ENCODE data around the gene CCDC186. TPM values are rescaled to one million over a fixed set of nuclear protein-coding genes. Genes with fewer than 3 reads are reported as not detected.

The CCDC186 gene
- total RNA-seq, 1 donor from 2014 or later: 28.8 TPM

DNA sequence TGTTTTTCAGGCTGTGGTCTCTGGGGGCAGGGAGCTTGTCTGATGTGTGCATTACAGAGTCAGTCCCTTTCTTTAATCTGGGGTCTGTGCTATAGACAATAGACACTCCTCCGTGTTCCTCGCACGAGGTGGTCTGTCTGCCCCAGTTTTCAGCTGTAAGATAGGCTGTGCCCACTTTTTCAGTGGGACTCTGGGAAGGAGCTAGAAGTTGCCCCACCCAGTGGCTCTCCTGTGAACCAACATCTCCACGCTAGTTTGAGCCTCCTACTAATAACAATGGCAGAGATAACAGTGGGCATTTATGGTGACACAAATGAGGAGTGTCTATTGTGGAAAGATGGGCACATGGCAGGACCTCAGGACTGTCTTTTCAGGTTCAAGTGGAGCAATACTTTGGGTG lies 86.3 kb downstream of the CCDC186 start:
- H3K4me3 ChIP-seq (ENCODE audit: insufficient read depth, low read depth, low read length): no peak overlapping the region
- H3K27me3 ChIP-seq (ENCODE audit: insufficient read depth, low read length): peaks cover 3% of the 10 kb centered on the region
- H3K27me3 Mint-ChIP-seq (ENCODE audit: low read depth, unreplicated experiment): peaks cover 44% of the 10 kb centered on the region
- H3K27ac ChIP-seq (ENCODE audit: low read depth, low read length): no peak overlapping the region
- H3K9me3 ChIP-seq (ENCODE audit: insufficient read depth, low read depth, low read length): no peaks in the 10 kb centered on the region
- no peak overlapping the region for H3K27ac Mint-ChIP-seq (ENCODE audit: unreplicated experiment)
- no peak overlapping the region for H2AFZ ChIP-seq (ENCODE audit: low read depth, low read length)
- FAIRE-seq (no peak), DNase-seq (ENCODE audit: low read depth) (no peak)
- no peaks in the 10 kb centered on the region for H3K36me3 ChIP-seq (ENCODE audit: insufficient read depth, low read length)
- H3K4me2 ChIP-seq (ENCODE audit: low read length): no peak overlapping the region
- H3K79me2 ChIP-seq (ENCODE audit: insufficient read depth, low read length): no peaks in the 10 kb centered on the region
- H3K4me1 ChIP-seq (ENCODE audit: insufficient read depth, low read length): no peaks in the 10 kb centered on the region
- H3K36me3 Mint-ChIP-seq (ENCODE audit: low read depth, unreplicated experiment): no peaks in the 10 kb centered on the region
- H4K20me1 ChIP-seq (ENCODE audit: insufficient read depth, low read length): no peaks in the 10 kb centered on the region
- H3K9me3 Mint-ChIP-seq (ENCODE audit: unreplicated experiment): peaks cover 3% of the 10 kb centered on the region
- TF ChIP-seq, protein P1, sequence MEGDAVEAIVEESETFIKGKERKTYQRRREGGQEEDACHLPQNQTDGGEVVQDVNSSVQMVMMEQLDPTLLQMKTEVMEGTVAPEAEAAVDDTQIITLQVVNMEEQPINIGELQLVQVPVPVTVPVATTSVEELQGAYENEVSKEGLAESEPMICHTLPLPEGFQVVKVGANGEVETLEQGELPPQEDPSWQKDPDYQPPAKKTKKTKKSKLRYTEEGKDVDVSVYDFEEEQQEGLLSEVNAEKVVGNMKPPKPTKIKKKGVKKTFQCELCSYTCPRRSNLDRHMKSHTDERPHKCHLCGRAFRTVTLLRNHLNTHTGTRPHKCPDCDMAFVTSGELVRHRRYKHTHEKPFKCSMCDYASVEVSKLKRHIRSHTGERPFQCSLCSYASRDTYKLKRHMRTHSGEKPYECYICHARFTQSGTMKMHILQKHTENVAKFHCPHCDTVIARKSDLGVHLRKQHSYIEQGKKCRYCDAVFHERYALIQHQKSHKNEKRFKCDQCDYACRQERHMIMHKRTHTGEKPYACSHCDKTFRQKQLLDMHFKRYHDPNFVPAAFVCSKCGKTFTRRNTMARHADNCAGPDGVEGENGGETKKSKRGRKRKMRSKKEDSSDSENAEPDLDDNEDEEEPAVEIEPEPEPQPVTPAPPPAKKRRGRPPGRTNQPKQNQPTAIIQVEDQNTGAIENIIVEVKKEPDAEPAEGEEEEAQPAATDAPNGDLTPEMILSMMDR (IDR thresholded peaks at IDR 0.05; ENCODE audit: insufficient read depth, low read depth, low read length): no peak
- TF ChIP-seq EZH2 (IDR thresholded peaks at IDR 0.05; ENCODE audit: insufficient read depth, low read length): no peak
- no peak overlapping the region for H3K9ac ChIP-seq (ENCODE audit: low read length)
- H3K4me1 Mint-ChIP-seq (ENCODE audit: low read depth, unreplicated experiment): no peaks in the 10 kb centered on the region
- H3K4me3 Mint-ChIP-seq (ENCODE audit: unreplicated experiment): no peak overlapping the region

DNA sequence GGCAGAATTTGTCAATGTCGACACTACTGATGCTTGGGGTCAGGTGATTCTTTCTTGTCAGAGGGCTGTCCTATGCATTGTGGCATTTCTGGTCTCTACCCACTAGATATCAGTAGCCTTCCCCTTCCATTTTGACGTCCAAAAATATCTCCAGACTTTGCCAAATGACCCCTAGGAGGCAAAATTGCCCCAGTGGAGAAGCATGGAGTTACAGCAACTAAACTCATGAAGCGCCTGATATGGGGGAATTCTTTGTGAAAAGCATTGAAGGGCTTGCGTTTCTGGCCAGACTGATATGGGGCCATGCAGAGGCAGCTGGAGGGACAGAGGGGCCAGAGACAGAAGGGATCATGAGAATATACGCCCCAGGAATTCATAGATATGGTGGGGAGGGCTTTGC lies 86.7 kb downstream of the CCDC186 start:
- Histone ChIP-seq H4K20me1 (ENCODE audit: insufficient read depth, low read length) (no peaks in the 10 kb centered on the region), H3K4me1 (ENCODE audit: insufficient read depth, low read length) (no peaks in the 10 kb centered on the region), H3K4me2 (ENCODE audit: low read length) (no peak overlapping the region), H3K79me2 (ENCODE audit: insufficient read depth, low read length) (no peaks in the 10 kb centered on the region), H3K27ac (ENCODE audit: low read depth, low read length) (no peak overlapping the region), H3K36me3 (ENCODE audit: insufficient read depth, low read length) (no peaks in the 10 kb centered on the region), H2AFZ (ENCODE audit: low read depth, low read length) (no peak overlapping the region), H3K9me3 (ENCODE audit: insufficient read depth, low read depth, low read length) (no peaks in the 10 kb centered on the region), H3K4me3 (ENCODE audit: insufficient read depth, low read depth, low read length) (no peak overlapping the region), H3K27me3 (ENCODE audit: insufficient read depth, low read length) (peaks cover 2% of the 10 kb centered on the region), H3K9ac (ENCODE audit: low read length) (no peak overlapping the region)
- no peak overlapping the region for H3K4me3 Mint-ChIP-seq (ENCODE audit: unreplicated experiment)
- DNase-seq (ENCODE audit: low read depth) (no peak), FAIRE-seq (no peak)
- peaks cover 3% of the 10 kb centered on the region for H3K9me3 Mint-ChIP-seq (ENCODE audit: unreplicated experiment)
- no peak for TF ChIP-seq EZH2 (IDR thresholded peaks at IDR 0.05; ENCODE audit: insufficient read depth, low read length)
- TF ChIP-seq, protein P1 (IDR thresholded peaks at IDR 0.05; ENCODE audit: insufficient read depth, low read depth, low read length): no peak
- H3K4me1 Mint-ChIP-seq (ENCODE audit: low read depth, unreplicated experiment): no peaks in the 10 kb centered on the region
- no peak overlapping the region for H3K27ac Mint-ChIP-seq (ENCODE audit: unreplicated experiment)
- peaks cover 40% of the 10 kb centered on the region for H3K27me3 Mint-ChIP-seq (ENCODE audit: low read depth, unreplicated experiment)
- no peaks in the 10 kb centered on the region for H3K36me3 Mint-ChIP-seq (ENCODE audit: low read depth, unreplicated experiment)

DNA sequence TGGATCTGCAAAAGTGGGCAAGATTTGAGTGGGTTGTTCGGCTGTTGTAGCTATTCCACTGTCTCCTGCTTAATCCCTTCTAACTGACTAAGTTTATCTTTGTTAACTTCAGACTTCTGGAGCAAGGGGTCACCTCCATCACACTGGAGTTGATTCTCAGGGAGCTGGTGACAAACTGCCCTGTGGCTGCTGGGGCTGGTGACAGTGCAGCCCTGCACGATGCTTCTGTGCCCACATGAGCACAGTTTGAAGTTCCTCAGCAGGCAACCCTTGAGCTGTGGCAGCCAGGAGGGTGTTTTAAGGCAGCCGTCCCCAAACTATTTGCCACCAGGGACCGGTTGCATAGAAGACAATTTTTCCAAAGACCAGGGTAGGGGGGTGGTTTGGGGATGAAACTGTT lies 89.8 kb downstream of the CCDC186 start:
- Mint-ChIP-seq H3K27me3 (ENCODE audit: low read depth, unreplicated experiment) (peaks cover 31% of the 10 kb centered on the region), H3K36me3 (ENCODE audit: low read depth, unreplicated experiment) (no peaks in the 10 kb centered on the region), H3K4me3 (ENCODE audit: unreplicated experiment) (no peak overlapping the region), H3K27ac (ENCODE audit: unreplicated experiment) (no peak overlapping the region), H3K4me1 (ENCODE audit: low read depth, unreplicated experiment) (no peaks in the 10 kb centered on the region), H3K9me3 (ENCODE audit: unreplicated experiment) (peaks cover 3% of the 10 kb centered on the region)
- FAIRE-seq (no peak), DNase-seq (ENCODE audit: low read depth) (no peak)
- Histone ChIP-seq H2AFZ (ENCODE audit: low read depth, low read length) (no peak overlapping the region), H3K4me3 (ENCODE audit: insufficient read depth, low read depth, low read length) (no peak overlapping the region), H3K4me1 (ENCODE audit: insufficient read depth, low read length) (no peaks in the 10 kb centered on the region), H3K27me3 (ENCODE audit: insufficient read depth, low read length) (no peaks in the 10 kb centered on the region), H3K79me2 (ENCODE audit: insufficient read depth, low read length) (no peaks in the 10 kb centered on the region), H3K9ac (ENCODE audit: low read length) (no peak overlapping the region), H3K36me3 (ENCODE audit: insufficient read depth, low read length) (no peaks in the 10 kb centered on the region), H4K20me1 (ENCODE audit: insufficient read depth, low read length) (no peaks in the 10 kb centered on the region), H3K4me2 (ENCODE audit: low read length) (no peak overlapping the region), H3K9me3 (ENCODE audit: insufficient read depth, low read depth, low read length) (no peaks in the 10 kb centered on the region), H3K27ac (ENCODE audit: low read depth, low read length) (no peak overlapping the region)
- no peak for TF ChIP-seq EZH2 (IDR thresholded peaks at IDR 0.05; ENCODE audit: insufficient read depth, low read length)
- TF ChIP-seq, protein P1 (IDR thresholded peaks at IDR 0.05; ENCODE audit: insufficient read depth, low read depth, low read length): no peak
